Lower leg skin (tissue), 3 donors: ENCODE measurements around the gene NDEL1.

ENCODE experiments used
- POLR2A ChIP-seq, 2 donors: fragments of 450-650 bp; IDR thresholded peaks; one replicate each; pipeline ENCODE4 v1.6.1; 2016 to 2017; ENCODE audit warnings: antibody characterized with exemption in 2 of 2, mild to moderate bottlenecking in 1 of 2, moderate library complexity in 1 of 2
- TF ChIP-seq, protein P1 (sequence below), 3 donors: fragments of 450-650 bp; IDR thresholded peaks; one replicate each; pipeline ENCODE4 v1.5.1; 2016; ENCODE audit warnings: antibody characterized with exemption in 3 of 3, mild to moderate bottlenecking in 3 of 3, moderate library complexity in 2 of 3

DNA sequence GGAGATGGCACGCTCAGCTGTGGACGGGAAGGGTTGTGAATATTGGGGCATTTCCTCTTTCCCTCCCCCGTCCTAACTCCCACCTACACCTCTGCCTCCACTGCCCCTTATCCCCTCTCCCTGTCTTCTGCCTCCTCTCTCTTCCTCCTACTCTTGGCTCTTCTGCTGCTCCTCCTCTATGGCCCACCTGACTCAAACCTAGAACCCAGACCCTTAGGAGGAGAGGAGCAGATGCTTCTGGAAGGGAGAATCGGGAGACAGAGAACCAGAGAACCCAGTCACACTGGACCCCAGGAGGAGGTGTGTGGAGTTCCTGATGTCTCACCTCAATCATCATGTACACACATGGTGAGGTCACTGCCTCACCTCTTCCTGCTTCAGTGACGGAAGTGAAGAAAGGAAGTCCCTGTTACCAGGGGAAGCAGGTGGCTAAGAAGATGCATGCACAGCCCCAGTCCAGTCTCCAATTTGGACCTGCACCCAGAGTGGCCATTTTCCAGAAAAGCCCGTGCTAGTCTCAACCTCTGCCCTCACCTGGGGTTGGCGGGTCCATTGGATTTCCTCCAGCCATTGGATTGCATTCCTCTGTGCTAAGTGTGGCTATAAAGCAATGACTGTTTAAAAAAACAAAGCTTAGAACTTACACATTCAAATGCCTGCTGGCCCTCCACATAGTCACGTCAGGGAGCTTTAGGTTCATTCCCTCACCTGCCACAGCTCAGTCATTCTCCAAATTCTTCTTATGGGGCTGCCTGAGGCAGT is 42.0 kb upstream of the NDEL1 start:
- TF ChIP-seq, protein P1, sequence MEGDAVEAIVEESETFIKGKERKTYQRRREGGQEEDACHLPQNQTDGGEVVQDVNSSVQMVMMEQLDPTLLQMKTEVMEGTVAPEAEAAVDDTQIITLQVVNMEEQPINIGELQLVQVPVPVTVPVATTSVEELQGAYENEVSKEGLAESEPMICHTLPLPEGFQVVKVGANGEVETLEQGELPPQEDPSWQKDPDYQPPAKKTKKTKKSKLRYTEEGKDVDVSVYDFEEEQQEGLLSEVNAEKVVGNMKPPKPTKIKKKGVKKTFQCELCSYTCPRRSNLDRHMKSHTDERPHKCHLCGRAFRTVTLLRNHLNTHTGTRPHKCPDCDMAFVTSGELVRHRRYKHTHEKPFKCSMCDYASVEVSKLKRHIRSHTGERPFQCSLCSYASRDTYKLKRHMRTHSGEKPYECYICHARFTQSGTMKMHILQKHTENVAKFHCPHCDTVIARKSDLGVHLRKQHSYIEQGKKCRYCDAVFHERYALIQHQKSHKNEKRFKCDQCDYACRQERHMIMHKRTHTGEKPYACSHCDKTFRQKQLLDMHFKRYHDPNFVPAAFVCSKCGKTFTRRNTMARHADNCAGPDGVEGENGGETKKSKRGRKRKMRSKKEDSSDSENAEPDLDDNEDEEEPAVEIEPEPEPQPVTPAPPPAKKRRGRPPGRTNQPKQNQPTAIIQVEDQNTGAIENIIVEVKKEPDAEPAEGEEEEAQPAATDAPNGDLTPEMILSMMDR (IDR thresholded peaks at IDR 0.05), result no peak
- TF ChIP-seq POLR2A (IDR thresholded peaks at IDR 0.05), result no peak
